Brain microvascular endothelial cell (primary cell): Measurements from ENCODE around the gene FBXL17.
"Not testable (repeated sequence)": the region's sequence is repeated elsewhere in the genome, so short reads cannot be mapped to it uniquely, and the experiment has no call there.

Source experiments
- DNase-seq: peaks from one replicate; pipeline ENCODE4 v3.0.0-alpha.2; 2020
- H3K27ac ChIP-seq: fragments of 250-450 bp; sonication (Bioruptor Pico); 2 replicates; pipeline ENCODE4 v1.5.1; 2020; ENCODE audit warnings: mild to moderate bottlenecking, moderate library complexity
- H3K27me3 ChIP-seq: fragments of 250-450 bp; sonication (Bioruptor Pico); replicated peaks from 2 replicates; pipeline ENCODE4 v1.5.1; 2020; ENCODE audit warnings: mild to moderate bottlenecking
- H3K36me3 ChIP-seq: fragments of 250-450 bp; sonication (Bioruptor Pico); replicated peaks from 2 replicates; pipeline ENCODE4 v1.5.1; 2020; ENCODE audit warnings: mild to moderate bottlenecking
- H3K4me3 ChIP-seq: 2 replicates; pipeline ENCODE4 v1.5.1; 2011; ENCODE audit warnings: low read depth, mild to moderate bottlenecking, control low read depth, low read length, moderate library complexity
- CTCF ChIP-seq: IDR thresholded peaks from 2 replicates; pipeline ENCODE4 v1.5.1; 2011; ENCODE audit warnings: low read depth, mild to moderate bottlenecking, moderate library complexity, low read length, control low read depth, inconsistent platforms; ENCODE audit errors: missing control alignments
- in situ Hi-C: cut with HindIII; loops from 2 replicates; pipeline ENCODE4 v1.10.0; 2017; ENCODE audit warnings: low sequenced_read_pairs, low pct_ligation_motif_present

FBXL17 gene

DNA sequence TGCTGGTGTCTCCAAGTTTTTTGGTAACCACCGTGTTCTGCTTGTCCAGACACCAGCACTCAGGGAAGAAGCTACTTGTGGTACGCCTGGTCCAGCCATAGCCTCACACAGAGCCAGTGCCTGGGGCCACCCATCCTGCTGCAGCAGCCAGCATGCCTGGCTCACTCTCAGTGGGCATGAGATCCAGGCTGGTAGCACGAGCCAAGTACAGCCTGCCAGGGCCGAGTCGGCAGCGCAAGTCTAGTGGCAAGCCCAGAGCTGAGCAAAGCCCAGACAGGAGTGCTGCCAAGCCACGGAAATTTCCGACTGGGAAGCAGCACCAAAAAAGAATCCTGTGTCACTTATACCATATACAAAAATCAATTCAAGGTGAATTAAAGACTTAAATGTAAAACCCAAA is 36.3 kb upstream of the FBXL17 start:
- TF ChIP-seq CTCF: no peak
- in situ Hi-C loops: no loop called here
- H3K27ac ChIP-seq: no peak overlapping the region

GRCh38 chr5:108417166-108417670 is 35.3 kb upstream of the FBXL17 start:
- in situ Hi-C loops: no loop called here

More for the DNA sequence above, 36.3 kb upstream of the FBXL17 start:
- H3K27me3 ChIP-seq: no peaks in the 10 kb centered on the region
- H3K4me3 ChIP-seq: no peak overlapping the region
- no peaks in the 10 kb centered on the region for H3K36me3 ChIP-seq
- no peak for DNase-seq

GRCh38 chr5:108415726-108416125 is 33.8 kb upstream of the FBXL17 start:
- TF ChIP-seq CTCF: no peak
- DNase-seq: no peak

More at GRCh38 chr5:108417166-108417670, 35.3 kb upstream of the FBXL17 start:
- H3K36me3 ChIP-seq: no peaks in the 10 kb centered on the region
- no peak overlapping the region for H3K4me3 ChIP-seq
- TF ChIP-seq CTCF: no peak
- H3K27ac ChIP-seq: no peak overlapping the region
- H3K27me3 ChIP-seq: no peaks in the 10 kb centered on the region
- DNase-seq: no peak

GRCh38 chr5:108409786-108410185 is 27.9 kb upstream of the FBXL17 start:
- in situ Hi-C loops: no loop called here
- TF ChIP-seq CTCF: no peak
- Histone ChIP-seq H3K36me3 (no peaks in the 10 kb centered on the region), H3K27me3 (no peaks in the 10 kb centered on the region), H3K4me3 (no peak overlapping the region), H3K27ac (no peak overlapping the region)
- DNase-seq: no peak

More at GRCh38 chr5:108415726-108416125, 33.8 kb upstream of the FBXL17 start:
- Histone ChIP-seq H3K36me3 (no peaks in the 10 kb centered on the region), H3K27ac (no peak overlapping the region), H3K27me3 (no peaks in the 10 kb centered on the region), H3K4me3 (no peak overlapping the region)
- in situ Hi-C loops: no loop called here

GRCh38 chr5:108405201-108405600 is 23.3 kb upstream of the FBXL17 start:
- H3K27me3 ChIP-seq, H3K4me3 ChIP-seq, H3K36me3 ChIP-seq, DNase-seq, H3K27ac ChIP-seq, in situ Hi-C loops: not testable (repeated sequence)

DNA sequence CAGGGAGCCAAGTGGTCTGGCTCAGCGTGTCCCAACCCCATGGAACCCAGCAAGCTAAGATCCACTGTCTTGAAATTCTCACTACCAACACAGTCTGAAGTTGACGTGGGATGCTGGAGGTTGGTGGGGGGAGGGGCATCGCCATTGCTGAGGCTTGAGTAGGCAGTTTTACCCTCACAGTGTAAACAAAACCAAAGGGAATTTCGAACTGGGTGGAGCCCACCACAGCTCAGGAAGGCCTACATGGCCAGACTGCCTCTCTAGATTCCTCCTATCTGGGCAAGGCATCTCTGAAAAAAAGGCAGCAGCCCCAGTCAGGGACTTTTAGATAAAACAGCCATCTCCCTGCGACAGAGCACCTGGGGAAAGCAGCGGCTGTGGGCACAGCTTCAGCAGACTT is 17.1 kb upstream of the FBXL17 start:
- no peak for DNase-seq
- Histone ChIP-seq H3K36me3 (no peaks in the 10 kb centered on the region), H3K27me3 (no peaks in the 10 kb centered on the region), H3K4me3 (no peak overlapping the region), H3K27ac (no peak overlapping the region)
- no peak for TF ChIP-seq CTCF
- in situ Hi-C loops: no loop called here

DNA sequence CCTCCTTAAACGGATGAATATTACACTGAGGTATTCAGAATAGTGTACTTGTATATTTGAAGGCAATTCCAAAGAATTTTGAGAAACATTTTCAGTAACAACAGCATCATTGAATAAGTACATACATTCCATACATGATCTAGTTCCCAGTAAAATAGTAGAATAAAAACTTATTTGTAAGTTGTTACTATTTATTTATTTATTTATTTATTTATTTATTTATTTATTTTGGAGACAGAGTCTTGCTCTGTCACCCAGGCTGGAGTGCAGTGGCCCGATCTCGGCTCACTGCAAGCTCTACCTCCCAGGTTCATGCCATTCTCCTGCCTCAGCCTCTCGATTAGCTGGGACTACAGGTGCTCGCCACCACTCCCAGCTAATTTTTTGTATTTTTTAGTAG is 14.9 kb upstream of the FBXL17 start:
- H3K27ac ChIP-seq, DNase-seq, H3K27me3 ChIP-seq, in situ Hi-C loops, H3K4me3 ChIP-seq, H3K36me3 ChIP-seq: not testable (repeated sequence)
